Measurements from ENCODE around the gene COX20.

GRCh38 chr1:244861683-244862082 is 26.2 kb downstream of the COX20 start:
- TF ChIP-seq POLR2AphosphoS5 (IDR thresholded peaks at IDR 0.05; ENCODE audit: low read depth, low read length) (no peak), REST (IDR thresholded peaks at IDR 0.05; ENCODE audit: insufficient read depth in 1 of 2, low read depth in 2 of 2, low read length in 2 of 2) (no peak), TAF1 (IDR thresholded peaks at IDR 0.05; ENCODE audit: borderline replicate concordance, insufficient read depth, low read length) (no peak), SIN3A (IDR thresholded peaks at IDR 0.05; ENCODE audit: borderline replicate concordance, insufficient read depth, low read length) (no peak)
